Testis (tissue), 5 donors: ENCODE results near the gene KCNA5. TPM values are rescaled to one million over a fixed set of nuclear protein-coding genes. Genes with fewer than 3 reads are reported as not detected.

Source experiments
- DNase-seq: peaks from one replicate; pipeline ENCODE4 v3.0.0-alpha.2; 2019
- H3K27ac ChIP-seq, 2 donors: fragments of 200-600 bp; sonication (generic); one replicate each; pipeline ENCODE4 v1.5.1; 2019
- H3K27me3 ChIP-seq: fragments of 200-600 bp; sonication (generic); one replicate; pipeline ENCODE4 v1.5.1; 2019
- H3K36me3 ChIP-seq: fragments of 200-600 bp; sonication (generic); one replicate; pipeline ENCODE4 v1.5.1; 2017; ENCODE audit warnings: low read depth; ENCODE audit errors: missing control alignments
- H3K4me1 ChIP-seq: fragments of 200-600 bp; sonication (generic); one replicate; pipeline ENCODE4 v1.5.1; 2019
- H3K4me3 ChIP-seq, 2 donors: fragments of 200-600 bp; sonication (generic); one replicate each; pipeline ENCODE4 v1.5.1; 2017 to 2019
- H3K9me3 ChIP-seq: fragments of 200-600 bp; sonication (generic); one replicate; pipeline ENCODE4 v1.5.1; 2017
- POLR2A ChIP-seq: fragments of 450-650 bp; IDR thresholded peaks from one replicate; pipeline ENCODE4 v1.6.1; 2017; ENCODE audit warnings: antibody characterized with exemption, mild to moderate bottlenecking, moderate library complexity
- WGBS, 2 donors: methylation state at CpG; one replicate each; pipeline ENCODE4 v1.1.5; 2018; 5-methylcytosine and 5-hydroxymethylcytosine counted together
- intact Hi-C: fragments of 100-400 bp; cut with DNase I; formaldehyde crosslinking; loops from one replicate; pipeline ENCODE4 v1.15.1; 2023; ENCODE audit warnings: low total_unique reads
- long read RNA-seq, 2 donors: transcript quantifications; one replicate each; lab custom pipeline, GENCODE V29; 2026
- polyA plus RNA-seq: library from polyadenylated mRNA; stranded (reverse); fragments of 350-450 nt; fragmentation: Illumina TruSeq; extraction: RNeasy Lipid Tissue Mini Kit (QIAGEN cat#74804); gene quantifications from one replicate; pipeline ENCODE4 v1.2.3, GENCODE V29; 2014; ENCODE audit warnings: low read depth, low replicate concordance; ENCODE audit not compliant: insufficient read depth
- total RNA-seq, 2 donors: library from RNA; depleted of rRNA; stranded (reverse); fragments of >200 nt; gene quantifications; one replicate each; pipeline ENCODE4 v1.2.3, GENCODE V29; 2016
- TF ChIP-seq, protein P1 (sequence below), 3 experiments: fragments of 450-650 bp in 2 of 3; fragments of 200-600 bp in 1 of 3; sonication (generic) in 1 of 3; IDR thresholded peaks; one replicate each; pipeline ENCODE4 v1.5.1; 2016 to 2019; ENCODE audit warnings: antibody characterized with exemption in 3 of 3, mild to moderate bottlenecking in 2 of 3, moderate library complexity in 1 of 3

KCNA5 gene
- under 1 TPM; 0.25 to 0.79 TPM for total RNA-seq
- polyA plus RNA-seq = 0.94 TPM
- long read RNA-seq, donor 1, transcript KCNA5-201 (1 exons, 2,800 nt) = major isoform, 6 of 6 reads
- long read RNA-seq, donor 1, partial matches to known transcripts = 0 of 6 reads
- long read RNA-seq, donor 1, other reads (novel, unspliced or antisense) = 0 of 6 reads
- long read RNA-seq, donor 2, partial matches to known transcripts = 0 of 1 reads
- long read RNA-seq, donor 2, other reads (novel, unspliced or antisense) = 0 of 1 reads

- H3K27ac ChIP-seq = no peak within 1 kb of the TSS
- no peaks in the 10 kb centered on the region for H3K9me3 ChIP-seq
- TF ChIP-seq POLR2A = no peak
- TF ChIP-seq, protein P1, sequence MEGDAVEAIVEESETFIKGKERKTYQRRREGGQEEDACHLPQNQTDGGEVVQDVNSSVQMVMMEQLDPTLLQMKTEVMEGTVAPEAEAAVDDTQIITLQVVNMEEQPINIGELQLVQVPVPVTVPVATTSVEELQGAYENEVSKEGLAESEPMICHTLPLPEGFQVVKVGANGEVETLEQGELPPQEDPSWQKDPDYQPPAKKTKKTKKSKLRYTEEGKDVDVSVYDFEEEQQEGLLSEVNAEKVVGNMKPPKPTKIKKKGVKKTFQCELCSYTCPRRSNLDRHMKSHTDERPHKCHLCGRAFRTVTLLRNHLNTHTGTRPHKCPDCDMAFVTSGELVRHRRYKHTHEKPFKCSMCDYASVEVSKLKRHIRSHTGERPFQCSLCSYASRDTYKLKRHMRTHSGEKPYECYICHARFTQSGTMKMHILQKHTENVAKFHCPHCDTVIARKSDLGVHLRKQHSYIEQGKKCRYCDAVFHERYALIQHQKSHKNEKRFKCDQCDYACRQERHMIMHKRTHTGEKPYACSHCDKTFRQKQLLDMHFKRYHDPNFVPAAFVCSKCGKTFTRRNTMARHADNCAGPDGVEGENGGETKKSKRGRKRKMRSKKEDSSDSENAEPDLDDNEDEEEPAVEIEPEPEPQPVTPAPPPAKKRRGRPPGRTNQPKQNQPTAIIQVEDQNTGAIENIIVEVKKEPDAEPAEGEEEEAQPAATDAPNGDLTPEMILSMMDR (IDR thresholded peaks at IDR 0.05) = no peak
- H3K4me1 ChIP-seq = no peaks in the 10 kb centered on the region
- DNase-seq = no peak
- intact Hi-C loops = no loop called here
- 1 to 3% methylated on average over 18 to 68 of the region's 68 CpGs for WGBS, 2 donors
- peak within 1 kb of the TSS in 1 of 2 donors; percentile 26 for H3K4me3 ChIP-seq
- no peaks in the 10 kb centered on the region for H3K36me3 ChIP-seq
- H3K27me3 ChIP-seq = no peaks in the 10 kb centered on the region
Observed at GRCh38 chr12:5043589-5044419, at the start of gene KCNA5. KCNA5 (plus strand) TSS chr12:5043879; CDS start chr12:5044148, 269 bp downstream.

DNA sequence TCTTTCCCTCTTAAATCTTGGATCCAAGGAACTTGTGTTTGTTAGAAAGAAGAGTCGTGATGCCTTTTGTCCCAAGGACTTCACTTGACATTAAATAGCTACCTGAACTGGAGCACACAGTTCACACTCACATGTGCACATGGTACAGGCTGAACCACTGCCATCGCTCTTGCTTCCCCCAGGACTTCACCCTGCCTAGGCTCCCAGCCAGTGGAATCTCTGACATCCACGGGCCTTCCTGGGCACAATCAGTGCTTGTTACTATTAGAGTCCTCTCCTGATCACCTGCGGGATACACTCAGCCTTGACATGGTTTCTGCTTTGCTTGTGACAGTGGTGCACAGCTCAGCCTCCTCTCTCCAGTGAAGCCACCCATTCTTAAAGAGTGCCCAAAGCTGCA, 49.1 kb upstream of the KCNA5 start:
- DNase-seq = no peak
- Histone ChIP-seq H3K27ac (no peak overlapping the region), H3K9me3 (no peaks in the 10 kb centered on the region), H3K4me3 (no peak overlapping the region), H3K27me3 (no peaks in the 10 kb centered on the region), H3K36me3 (no peaks in the 10 kb centered on the region), H3K4me1 (no peaks in the 10 kb centered on the region)
- TF ChIP-seq, protein P1 (IDR thresholded peaks at IDR 0.05) = no peak
- TF ChIP-seq POLR2A = no peak
- 84 to 86% methylated on average over 4 of the region's 4 CpGs for WGBS, 2 donors
- intact Hi-C loops = no loop called here

- Histone ChIP-seq H3K27me3 (no peaks in the 10 kb centered on the region), H3K4me3 (no peak overlapping the region), H3K4me1 (no peaks in the 10 kb centered on the region), H3K36me3 (no peaks in the 10 kb centered on the region), H3K9me3 (no peaks in the 10 kb centered on the region), H3K27ac (no peak overlapping the region)
- TF ChIP-seq, protein P1 (IDR thresholded peaks at IDR 0.05) = no peak
- TF ChIP-seq POLR2A = no peak
- DNase-seq = no peak
- WGBS, 2 donors = 74 to 85% methylated on average over 4 of the region's 4 CpGs
- intact Hi-C loops = no loop called here
Observed at GRCh38 chr12:4996714-4997113, 47.0 kb upstream of the KCNA5 start.

GRCh38 chr12:4997939-4998338, 45.7 kb upstream of the KCNA5 start:
- Histone ChIP-seq H3K4me1 (no peaks in the 10 kb centered on the region), H3K27ac (no peak overlapping the region), H3K9me3 (no peaks in the 10 kb centered on the region), H3K27me3 (no peaks in the 10 kb centered on the region), H3K36me3 (no peaks in the 10 kb centered on the region), H3K4me3 (no peak overlapping the region)
- 41 to 52% methylated on average over 7 of the region's 7 CpGs for WGBS, 2 donors
- intact Hi-C loops = no loop called here
- DNase-seq = no peak
- TF ChIP-seq, protein P1 (IDR thresholded peaks at IDR 0.05) = no peak
- no peak for TF ChIP-seq POLR2A
